ENCODE data around the gene C1orf53.

DNA sequence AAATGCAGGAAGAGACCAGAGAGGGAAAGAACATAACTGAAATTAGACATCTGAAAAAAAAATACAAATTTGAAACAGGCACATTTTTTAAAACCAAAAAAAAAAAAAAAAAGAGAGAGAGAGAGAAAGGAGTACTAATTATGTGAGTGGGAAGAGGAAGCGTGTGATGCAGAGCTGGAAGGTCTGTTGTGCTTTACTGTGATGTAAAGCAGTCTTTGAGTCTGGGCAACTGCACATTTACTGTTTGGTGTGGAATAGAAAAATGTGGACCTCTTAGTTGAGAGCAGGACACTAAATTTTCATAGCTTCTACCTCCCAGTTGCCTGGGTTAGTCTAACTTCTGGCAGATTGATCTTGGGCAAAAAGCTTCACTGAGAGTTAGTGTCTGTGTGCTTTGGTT, 31.2 kb downstream of the C1orf53 start:
- TF ChIP-seq, protein P1, sequence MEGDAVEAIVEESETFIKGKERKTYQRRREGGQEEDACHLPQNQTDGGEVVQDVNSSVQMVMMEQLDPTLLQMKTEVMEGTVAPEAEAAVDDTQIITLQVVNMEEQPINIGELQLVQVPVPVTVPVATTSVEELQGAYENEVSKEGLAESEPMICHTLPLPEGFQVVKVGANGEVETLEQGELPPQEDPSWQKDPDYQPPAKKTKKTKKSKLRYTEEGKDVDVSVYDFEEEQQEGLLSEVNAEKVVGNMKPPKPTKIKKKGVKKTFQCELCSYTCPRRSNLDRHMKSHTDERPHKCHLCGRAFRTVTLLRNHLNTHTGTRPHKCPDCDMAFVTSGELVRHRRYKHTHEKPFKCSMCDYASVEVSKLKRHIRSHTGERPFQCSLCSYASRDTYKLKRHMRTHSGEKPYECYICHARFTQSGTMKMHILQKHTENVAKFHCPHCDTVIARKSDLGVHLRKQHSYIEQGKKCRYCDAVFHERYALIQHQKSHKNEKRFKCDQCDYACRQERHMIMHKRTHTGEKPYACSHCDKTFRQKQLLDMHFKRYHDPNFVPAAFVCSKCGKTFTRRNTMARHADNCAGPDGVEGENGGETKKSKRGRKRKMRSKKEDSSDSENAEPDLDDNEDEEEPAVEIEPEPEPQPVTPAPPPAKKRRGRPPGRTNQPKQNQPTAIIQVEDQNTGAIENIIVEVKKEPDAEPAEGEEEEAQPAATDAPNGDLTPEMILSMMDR (conservative IDR thresholded peaks at IDR 0.05), result no peak
- no peak for TF ChIP-seq ZFX (IDR thresholded peaks at IDR 0.05)

All from C4-2B (cell line).